ENCODE results near the gene BCAS3. TPM values are rescaled to one million over a fixed set of nuclear protein-coding genes. Genes with fewer than 3 reads are reported as not detected.

The BCAS3 gene
- total and polyA plus RNA-seq, 2 donors = 6.9 to 12.4 TPM

DNA sequence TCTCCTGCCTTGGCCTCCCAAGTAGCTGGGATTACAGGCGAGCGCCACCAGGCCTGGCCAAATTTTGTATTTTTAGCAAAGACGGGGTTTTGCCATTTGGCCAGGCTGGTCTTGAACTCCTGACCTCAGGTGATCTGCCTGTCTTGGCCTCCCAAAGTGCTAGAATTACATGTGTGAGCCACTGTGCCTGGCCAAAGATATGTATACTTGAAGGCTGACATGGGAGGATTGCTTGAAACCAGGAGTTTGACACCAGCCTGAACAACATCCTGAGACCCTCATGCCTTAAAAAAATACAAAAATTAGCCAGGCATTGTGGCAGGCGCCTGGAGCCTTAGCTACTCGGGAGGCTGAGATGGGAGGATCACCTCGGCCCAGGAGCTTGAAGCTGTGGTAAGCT is 3.1 kb downstream of the BCAS3 start:
- H3K4me1 ChIP-seq (ENCODE audit: control insufficient read depth in 2 of 2, insufficient read depth in 2 of 2, low read length in 2 of 2) = peaks cover 7 to 8% of the 10 kb centered on the region in 2 donors
- peaks cover 0 to 3% of the 10 kb centered on the region in 2 donors for H3K36me3 ChIP-seq (ENCODE audit: control insufficient read depth in 2 of 2, insufficient read depth in 2 of 2, low read length in 1 of 2)
- DNase-seq (ENCODE audit: low read depth in 6 of 9, low spot score in 9 of 9) = no peak
- WGBS = 98% methylated on average over 6 of the region's 6 CpGs
- H3K4me3 ChIP-seq (ENCODE audit: low read length in 2 of 2) = no peak overlapping the region
- H3K27ac ChIP-seq (ENCODE audit: low read depth in 1 of 2, low read length in 1 of 2) = no peak overlapping the region
- no peaks in the 10 kb centered on the region for H3K9me3 ChIP-seq (ENCODE audit: control insufficient read depth in 2 of 2, insufficient read depth in 1 of 2, low read length in 1 of 2)
- no peaks in the 10 kb centered on the region for H3K27me3 ChIP-seq (ENCODE audit: control insufficient read depth in 2 of 2, insufficient read depth in 1 of 2, low read length in 1 of 2)

DNA sequence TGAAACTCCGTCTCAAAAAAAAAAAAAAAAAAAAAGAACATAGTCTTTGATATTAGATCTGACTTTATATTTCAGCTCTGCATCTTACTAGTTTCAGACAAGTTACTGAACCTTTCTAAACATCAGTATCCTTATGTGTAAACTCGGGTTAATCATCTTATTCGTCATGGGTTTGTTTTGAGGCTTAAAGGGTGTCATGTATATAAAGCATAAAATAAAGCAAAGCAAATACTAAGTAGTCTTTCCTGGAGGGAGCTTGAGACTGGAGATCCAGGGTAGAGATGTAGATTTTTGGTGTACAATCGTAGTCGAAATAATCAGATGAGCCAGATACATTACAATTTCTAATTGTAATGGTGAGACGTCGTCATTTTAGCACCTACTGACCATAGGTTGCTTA is 7.8 kb downstream of the BCAS3 start:
- no peak overlapping the region for H3K4me3 ChIP-seq (ENCODE audit: low read length in 2 of 2)
- no peaks in the 10 kb centered on the region for H3K27me3 ChIP-seq (ENCODE audit: control insufficient read depth in 2 of 2, insufficient read depth in 1 of 2, low read length in 1 of 2)
- DNase-seq (ENCODE audit: low read depth in 6 of 9, low spot score in 9 of 9) = no peak
- H3K4me1 ChIP-seq (ENCODE audit: control insufficient read depth in 2 of 2, insufficient read depth in 2 of 2, low read length in 2 of 2) = no peaks in the 10 kb centered on the region
- 98% methylated on average over 6 of the region's 7 CpGs for WGBS
- H3K27ac ChIP-seq (ENCODE audit: low read depth in 1 of 2, low read length in 1 of 2) = no peak overlapping the region
- peaks cover 2 to 3% of the 10 kb centered on the region in 2 donors for H3K36me3 ChIP-seq (ENCODE audit: control insufficient read depth in 2 of 2, insufficient read depth in 2 of 2, low read length in 1 of 2)
- no peaks in the 10 kb centered on the region for H3K9me3 ChIP-seq (ENCODE audit: control insufficient read depth in 2 of 2, insufficient read depth in 1 of 2, low read length in 1 of 2)

DNA sequence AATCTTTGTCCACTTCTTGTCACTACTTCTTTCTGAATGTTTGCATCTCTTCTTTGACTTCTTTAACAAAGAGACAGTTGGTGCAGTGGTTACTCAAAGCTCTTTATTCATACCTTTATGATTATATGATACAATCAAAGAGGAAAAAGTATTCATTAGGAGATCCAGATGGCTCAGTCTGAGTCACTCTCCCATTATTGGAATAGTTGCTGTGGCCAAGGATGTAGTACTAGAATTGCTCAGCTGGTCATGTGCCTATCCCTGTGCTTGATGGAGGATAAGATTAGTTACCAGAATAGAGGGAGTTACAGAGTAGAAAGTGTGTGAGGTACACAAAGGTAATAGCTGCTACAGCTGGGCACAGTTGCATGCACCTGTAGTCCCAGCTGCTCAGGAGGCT is 18.3 kb downstream of the BCAS3 start:
- no peak overlapping the region for H3K4me3 ChIP-seq (ENCODE audit: low read length in 2 of 2)
- H3K9me3 ChIP-seq (ENCODE audit: control insufficient read depth in 2 of 2, insufficient read depth in 1 of 2, low read length in 1 of 2) = no peaks in the 10 kb centered on the region
- peaks cover 3 to 6% of the 10 kb centered on the region in 2 donors for H3K36me3 ChIP-seq (ENCODE audit: control insufficient read depth in 2 of 2, insufficient read depth in 2 of 2, low read length in 1 of 2)
- no peaks in the 10 kb centered on the region for H3K4me1 ChIP-seq (ENCODE audit: control insufficient read depth in 2 of 2, insufficient read depth in 2 of 2, low read length in 2 of 2)
- H3K27ac ChIP-seq (ENCODE audit: low read depth in 1 of 2, low read length in 1 of 2) = no peak overlapping the region
- DNase-seq (ENCODE audit: low read depth in 6 of 9, low spot score in 9 of 9) = no peak
- H3K27me3 ChIP-seq (ENCODE audit: control insufficient read depth in 2 of 2, insufficient read depth in 1 of 2, low read length in 1 of 2) = no peaks in the 10 kb centered on the region

DNA sequence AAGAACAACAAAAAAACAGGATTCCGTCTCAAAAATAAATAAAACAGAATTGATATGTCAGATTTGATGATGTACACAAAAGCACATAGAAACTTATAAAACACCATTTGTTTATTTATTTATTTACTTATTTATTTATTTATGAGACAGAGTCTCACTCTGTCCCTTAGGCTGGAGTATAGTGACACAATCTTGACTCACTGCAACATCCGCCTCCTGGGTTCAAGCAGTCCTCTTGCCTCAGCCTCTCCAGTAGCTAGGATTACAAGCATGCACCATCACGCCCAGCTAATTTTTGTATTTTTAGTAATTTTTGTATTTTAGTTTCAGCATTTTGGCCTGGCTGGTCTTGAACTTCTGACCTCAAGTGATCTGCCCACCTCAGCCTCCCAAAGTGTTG is 21.4 kb downstream of the BCAS3 start:
- no peak for DNase-seq (ENCODE audit: low read depth in 6 of 9, low spot score in 9 of 9)
- Histone ChIP-seq H3K4me3 (ENCODE audit: low read length in 2 of 2) (no peak overlapping the region), H3K36me3 (ENCODE audit: control insufficient read depth in 2 of 2, insufficient read depth in 2 of 2, low read length in 1 of 2) (peaks cover 0 to 3% of the 10 kb centered on the region in 2 donors), H3K4me1 (ENCODE audit: control insufficient read depth in 2 of 2, insufficient read depth in 2 of 2, low read length in 2 of 2) (no peaks in the 10 kb centered on the region), H3K27ac (ENCODE audit: low read depth in 1 of 2, low read length in 1 of 2) (no peak overlapping the region), H3K27me3 (ENCODE audit: control insufficient read depth in 2 of 2, insufficient read depth in 1 of 2, low read length in 1 of 2) (no peaks in the 10 kb centered on the region), H3K9me3 (ENCODE audit: control insufficient read depth in 2 of 2, insufficient read depth in 1 of 2, low read length in 1 of 2) (no peaks in the 10 kb centered on the region)
- 80% methylated on average over 3 of the region's 3 CpGs for WGBS

DNA sequence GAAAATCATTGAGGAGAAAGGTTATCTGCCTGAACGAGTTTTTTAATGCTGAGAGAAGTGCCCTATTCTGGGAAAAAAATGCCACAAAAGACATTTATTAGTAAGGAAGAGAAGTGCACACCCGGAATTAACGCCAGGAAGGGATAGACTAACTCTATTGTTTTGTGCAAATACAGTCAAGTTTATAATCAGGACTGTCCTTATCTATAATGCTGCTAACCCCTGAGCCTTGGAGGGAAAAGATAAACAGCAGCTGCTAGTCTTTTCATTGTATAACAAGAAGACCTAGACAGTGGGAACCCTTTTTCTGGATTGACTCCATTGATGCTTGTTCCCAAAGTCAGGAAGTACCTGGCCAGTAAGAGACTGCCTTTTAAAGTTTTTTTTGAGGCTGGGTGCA is 26.5 kb downstream of the BCAS3 start:
- no peaks in the 10 kb centered on the region for H3K9me3 ChIP-seq (ENCODE audit: control insufficient read depth in 2 of 2, insufficient read depth in 1 of 2, low read length in 1 of 2)
- no peaks in the 10 kb centered on the region for H3K36me3 ChIP-seq (ENCODE audit: control insufficient read depth in 2 of 2, insufficient read depth in 2 of 2, low read length in 1 of 2)
- H3K27me3 ChIP-seq (ENCODE audit: control insufficient read depth in 2 of 2, insufficient read depth in 1 of 2, low read length in 1 of 2) = no peaks in the 10 kb centered on the region
- no peak overlapping the region for H3K4me3 ChIP-seq (ENCODE audit: low read length in 2 of 2)
- 83% methylated on average over 3 of the region's 3 CpGs for WGBS
- H3K27ac ChIP-seq (ENCODE audit: low read depth in 1 of 2, low read length in 1 of 2) = no peak overlapping the region
- H3K4me1 ChIP-seq (ENCODE audit: control insufficient read depth in 2 of 2, insufficient read depth in 2 of 2, low read length in 2 of 2) = no peaks in the 10 kb centered on the region
- no peak for DNase-seq (ENCODE audit: low read depth in 6 of 9, low spot score in 9 of 9)

DNA sequence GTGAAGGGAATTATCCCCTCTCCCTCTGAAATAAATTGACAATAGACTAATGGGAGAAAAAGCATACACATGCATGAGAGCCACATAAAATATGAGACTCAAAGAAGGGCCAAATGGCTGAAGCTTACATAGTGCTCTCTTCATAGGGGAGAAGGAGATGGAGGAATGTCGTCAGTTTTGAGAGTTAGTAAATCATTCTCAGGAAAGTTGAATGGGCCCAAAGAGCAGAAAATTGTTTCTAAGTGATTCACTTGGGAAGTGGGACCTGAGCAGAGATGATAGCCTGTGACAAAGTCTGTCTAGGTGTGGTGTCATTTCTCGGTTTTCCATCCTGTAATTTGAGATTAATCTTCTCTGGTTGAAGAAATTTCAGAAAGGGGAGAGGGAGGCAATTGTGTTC is 35.0 kb downstream of the BCAS3 start:
- H3K4me3 ChIP-seq (ENCODE audit: low read length in 2 of 2) = no peak overlapping the region
- no peaks in the 10 kb centered on the region for H3K9me3 ChIP-seq (ENCODE audit: control insufficient read depth in 2 of 2, insufficient read depth in 1 of 2, low read length in 1 of 2)
- H3K4me1 ChIP-seq (ENCODE audit: control insufficient read depth in 2 of 2, insufficient read depth in 2 of 2, low read length in 2 of 2) = no peaks in the 10 kb centered on the region
- H3K27me3 ChIP-seq (ENCODE audit: control insufficient read depth in 2 of 2, insufficient read depth in 1 of 2, low read length in 1 of 2) = no peaks in the 10 kb centered on the region
- no peak for DNase-seq (ENCODE audit: low read depth in 6 of 9, low spot score in 9 of 9)
- WGBS = 95% methylated on average over 2 of the region's 2 CpGs
- peaks cover 0 to 3% of the 10 kb centered on the region in 2 donors for H3K36me3 ChIP-seq (ENCODE audit: control insufficient read depth in 2 of 2, insufficient read depth in 2 of 2, low read length in 1 of 2)
- no peak overlapping the region for H3K27ac ChIP-seq (ENCODE audit: low read depth in 1 of 2, low read length in 1 of 2)

DNA sequence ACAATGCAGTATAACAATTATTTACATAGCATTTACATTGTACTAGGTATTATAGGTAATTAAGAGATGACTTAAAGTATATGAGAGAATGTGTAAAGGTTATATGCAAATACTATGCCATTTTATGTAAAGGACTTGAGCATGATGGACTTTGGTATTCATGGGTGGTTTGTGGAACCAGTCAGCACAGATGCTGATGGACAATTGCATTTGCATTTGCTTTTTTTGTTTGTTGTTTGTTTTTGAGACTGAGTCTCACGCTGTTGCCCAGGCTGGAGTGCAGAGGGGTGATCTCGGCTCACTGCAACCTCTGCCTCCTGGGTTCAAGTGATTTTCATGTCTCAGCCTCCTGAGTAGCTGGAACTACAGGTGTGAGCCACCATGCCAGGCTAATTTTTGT is 36.0 kb downstream of the BCAS3 start:
- H3K4me1 ChIP-seq (ENCODE audit: control insufficient read depth in 2 of 2, insufficient read depth in 2 of 2, low read length in 2 of 2) = no peaks in the 10 kb centered on the region
- no peak for DNase-seq (ENCODE audit: low read depth in 6 of 9, low spot score in 9 of 9)
- WGBS = 97% methylated on average over 2 of the region's 2 CpGs

DNA sequence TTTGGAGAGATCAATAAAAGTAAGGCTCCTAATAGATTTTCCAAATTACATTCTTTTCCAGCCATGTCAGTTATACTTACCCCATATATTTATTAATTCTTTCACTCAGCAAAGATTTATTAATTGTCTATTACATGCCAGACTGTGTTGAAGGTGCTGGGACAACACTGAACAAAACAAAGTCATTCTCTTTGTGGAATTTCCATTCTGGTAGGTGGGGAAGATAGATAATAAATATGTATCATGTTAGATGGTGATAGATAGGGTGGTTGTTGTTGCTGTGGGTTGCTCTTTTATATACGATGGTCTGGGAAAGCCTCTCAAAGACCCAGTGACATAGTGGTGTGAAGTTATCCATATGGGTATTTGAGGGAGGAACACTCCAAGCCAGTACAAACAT is 39.1 kb downstream of the BCAS3 start:
- WGBS = 100% methylated on average over 1 of the region's 1 CpG

More for the DNA sequence above, 36.0 kb downstream of the BCAS3 start:
- Histone ChIP-seq H3K4me3 (ENCODE audit: low read length in 2 of 2) (no peak overlapping the region), H3K9me3 (ENCODE audit: control insufficient read depth in 2 of 2, insufficient read depth in 1 of 2, low read length in 1 of 2) (no peaks in the 10 kb centered on the region), H3K27ac (ENCODE audit: low read depth in 1 of 2, low read length in 1 of 2) (no peak overlapping the region), H3K36me3 (ENCODE audit: control insufficient read depth in 2 of 2, insufficient read depth in 2 of 2, low read length in 1 of 2) (peaks cover 0 to 3% of the 10 kb centered on the region in 2 donors), H3K27me3 (ENCODE audit: control insufficient read depth in 2 of 2, insufficient read depth in 1 of 2, low read length in 1 of 2) (no peaks in the 10 kb centered on the region)

DNA sequence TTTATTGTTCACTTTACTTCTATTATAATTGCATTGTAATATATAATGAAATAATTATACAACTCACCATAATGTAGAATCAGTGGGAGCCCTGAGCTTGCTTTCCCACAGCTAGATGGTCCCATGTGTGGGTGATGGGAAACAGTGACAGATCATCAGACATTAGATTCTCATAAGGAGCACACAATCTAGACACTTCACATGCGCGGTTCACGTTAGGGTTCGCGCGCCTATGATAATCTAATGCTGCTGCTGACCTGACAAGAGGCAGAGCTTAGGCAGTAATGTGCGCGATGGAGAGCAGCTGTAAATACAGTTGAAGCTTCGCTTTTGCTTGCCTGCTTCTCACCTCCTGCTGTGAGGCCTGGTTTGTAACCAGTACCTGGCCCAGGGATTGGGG is 40.2 kb downstream of the BCAS3 start:
- no peaks in the 10 kb centered on the region for H3K36me3 ChIP-seq (ENCODE audit: control insufficient read depth in 2 of 2, insufficient read depth in 2 of 2, low read length in 1 of 2)
- H3K27me3 ChIP-seq (ENCODE audit: control insufficient read depth in 2 of 2, insufficient read depth in 1 of 2, low read length in 1 of 2) = no peaks in the 10 kb centered on the region
- no peak overlapping the region for H3K27ac ChIP-seq (ENCODE audit: low read depth in 1 of 2, low read length in 1 of 2)
- no peak overlapping the region for H3K4me3 ChIP-seq (ENCODE audit: low read length in 2 of 2)
- 98% methylated on average over 9 of the region's 9 CpGs for WGBS
- no peaks in the 10 kb centered on the region for H3K9me3 ChIP-seq (ENCODE audit: control insufficient read depth in 2 of 2, insufficient read depth in 1 of 2, low read length in 1 of 2)
- DNase-seq (ENCODE audit: low read depth in 6 of 9, low spot score in 9 of 9) = no peak
- no peaks in the 10 kb centered on the region for H3K4me1 ChIP-seq (ENCODE audit: control insufficient read depth in 2 of 2, insufficient read depth in 2 of 2, low read length in 2 of 2)

More for the DNA sequence above, 39.1 kb downstream of the BCAS3 start:
- Histone ChIP-seq H3K36me3 (ENCODE audit: control insufficient read depth in 2 of 2, insufficient read depth in 2 of 2, low read length in 1 of 2) (no peaks in the 10 kb centered on the region), H3K9me3 (ENCODE audit: control insufficient read depth in 2 of 2, insufficient read depth in 1 of 2, low read length in 1 of 2) (no peaks in the 10 kb centered on the region), H3K27me3 (ENCODE audit: control insufficient read depth in 2 of 2, insufficient read depth in 1 of 2, low read length in 1 of 2) (no peaks in the 10 kb centered on the region), H3K4me3 (ENCODE audit: low read length in 2 of 2) (no peak overlapping the region), H3K27ac (ENCODE audit: low read depth in 1 of 2, low read length in 1 of 2) (no peak overlapping the region), H3K4me1 (ENCODE audit: control insufficient read depth in 2 of 2, insufficient read depth in 2 of 2, low read length in 2 of 2) (no peaks in the 10 kb centered on the region)
- DNase-seq (ENCODE audit: low read depth in 6 of 9, low spot score in 9 of 9) = no peak
